Mucosa of stomach (tissue), 1 donor: ENCODE measurements around the gene DNAH2.

Experiments
- H3K27me3 ChIP-seq: one replicate; pipeline ENCODE4 v1.7.0; 2013; ENCODE audit warnings: mild to moderate bottlenecking, low read length; ENCODE audit not compliant: control insufficient read depth, insufficient read depth
- H3K36me3 ChIP-seq: one replicate; pipeline ENCODE4 v1.7.0; 2013; ENCODE audit warnings: low read length; ENCODE audit not compliant: control insufficient read depth, insufficient read depth
- H3K4me1 ChIP-seq: one replicate; pipeline ENCODE4 v1.7.0; 2013; ENCODE audit warnings: mild to moderate bottlenecking, low read length; ENCODE audit not compliant: control insufficient read depth, insufficient read depth
- H3K4me3 ChIP-seq: one replicate; pipeline ENCODE4 v1.7.0; 2013; ENCODE audit warnings: low read length
- H3K9ac ChIP-seq: one replicate; pipeline ENCODE4 v1.7.0; 2013; ENCODE audit warnings: mild to moderate bottlenecking, low read length, moderate library complexity
- H3K9me3 ChIP-seq: one replicate; pipeline ENCODE4 v1.7.0; 2013; ENCODE audit warnings: mild to moderate bottlenecking, low read length, moderate library complexity; ENCODE audit not compliant: control insufficient read depth
- donor health status: Pancreatic carcinoma.

DNAH2 gene

GRCh38 chr17:7706631-7707354 lies 10.8 kb upstream of the DNAH2 start:
- Histone ChIP-seq H3K27me3 (peaks cover 66% of the 10 kb centered on the region), H3K36me3 (no peaks in the 10 kb centered on the region), H3K9me3 (no peaks in the 10 kb centered on the region), H3K4me3 (no peak overlapping the region), H3K9ac (no peak overlapping the region), H3K4me1 (peaks cover 6% of the 10 kb centered on the region)

DNA sequence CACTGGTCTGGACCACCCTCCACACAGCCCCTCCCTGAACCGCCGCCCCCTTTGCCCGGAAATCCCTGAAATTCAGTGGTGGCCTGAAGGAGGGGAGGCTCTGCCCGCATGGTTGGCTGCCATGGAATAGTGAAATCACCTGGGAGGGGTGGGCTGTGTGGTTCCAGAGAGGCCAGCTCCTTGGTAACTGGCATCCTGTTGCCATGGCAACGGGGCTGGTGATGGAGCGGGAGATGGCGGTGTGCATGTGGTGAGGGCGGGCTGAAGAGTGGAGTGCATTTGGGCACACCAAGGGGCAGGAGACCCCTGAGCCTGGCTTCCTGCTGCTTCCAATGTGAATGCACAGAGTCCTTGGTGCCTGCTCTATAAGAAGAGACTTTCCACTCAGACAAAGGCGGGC lies 10.1 kb upstream of the DNAH2 start:
- H3K4me3 ChIP-seq = no peak overlapping the region

DNA sequence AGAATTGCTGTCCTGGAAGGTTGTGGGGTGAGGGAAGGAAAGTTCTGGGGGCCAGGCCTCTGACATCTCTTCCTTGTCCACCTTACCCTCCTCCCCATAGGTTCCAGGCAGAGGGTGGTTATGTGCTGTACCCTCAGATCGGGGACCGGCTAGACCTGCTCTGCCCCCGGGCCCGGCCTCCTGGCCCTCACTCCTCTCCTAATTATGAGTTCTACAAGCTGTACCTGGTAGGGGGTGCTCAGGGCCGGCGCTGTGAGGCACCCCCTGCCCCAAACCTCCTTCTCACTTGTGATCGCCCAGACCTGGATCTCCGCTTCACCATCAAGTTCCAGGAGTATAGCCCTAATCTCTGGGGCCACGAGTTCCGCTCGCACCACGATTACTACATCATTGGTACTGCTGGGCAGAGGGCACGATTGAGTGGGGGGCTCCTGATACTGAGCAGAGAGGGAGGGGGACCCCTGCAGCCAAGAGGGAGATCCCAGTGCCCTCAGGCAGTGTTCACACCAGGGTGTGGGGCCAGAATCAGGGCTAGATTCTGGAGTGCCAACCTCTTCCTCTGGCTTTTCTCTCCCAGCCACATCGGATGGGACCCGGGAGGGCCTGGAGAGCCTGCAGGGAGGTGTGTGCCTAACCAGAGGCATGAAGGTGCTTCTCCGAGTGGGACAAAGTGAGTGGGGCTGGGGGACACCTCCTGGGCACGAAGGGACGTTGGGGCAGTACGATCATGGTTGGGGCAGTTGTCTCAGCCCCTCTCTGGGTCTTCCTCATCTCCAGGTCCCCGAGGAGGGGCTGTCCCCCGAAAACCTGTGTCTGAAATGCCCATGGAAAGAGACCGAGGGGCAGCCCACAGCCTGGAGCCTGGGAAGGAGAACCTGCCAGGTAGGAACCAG lies 9.4 kb upstream of the DNAH2 start:
- Histone ChIP-seq H3K9ac (no peak overlapping the region), H3K4me1 (peaks cover 6% of the 10 kb centered on the region), H3K9me3 (no peaks in the 10 kb centered on the region), H3K27me3 (peaks cover 78% of the 10 kb centered on the region), H3K36me3 (no peaks in the 10 kb centered on the region), H3K4me3 (no peak overlapping the region)

More for the DNA sequence above, 10.1 kb upstream of the DNAH2 start:
- Histone ChIP-seq H3K4me1 (peaks cover 6% of the 10 kb centered on the region), H3K36me3 (no peaks in the 10 kb centered on the region), H3K27me3 (peaks cover 73% of the 10 kb centered on the region), H3K9ac (no peak overlapping the region), H3K9me3 (no peaks in the 10 kb centered on the region)

GRCh38 chr17:7709031-7709430 lies 8.5 kb upstream of the DNAH2 start:
- H3K4me3 ChIP-seq = no peak overlapping the region
- H3K36me3 ChIP-seq = no peaks in the 10 kb centered on the region
- H3K27me3 ChIP-seq = peaks cover 79% of the 10 kb centered on the region
- H3K4me1 ChIP-seq = peaks cover 6% of the 10 kb centered on the region
- no peaks in the 10 kb centered on the region for H3K9me3 ChIP-seq
- no peak overlapping the region for H3K9ac ChIP-seq

- Histone ChIP-seq H3K4me1 (no peaks in the 10 kb centered on the region), H3K27me3 (peaks cover 76% of the 10 kb centered on the region), H3K9me3 (no peaks in the 10 kb centered on the region), H3K4me3 (no peak overlapping the region), H3K36me3 (no peaks in the 10 kb centered on the region), H3K9ac (no peak overlapping the region)
Measured at GRCh38 chr17:7710301-7710700, 7.2 kb upstream of the DNAH2 start.

DNA sequence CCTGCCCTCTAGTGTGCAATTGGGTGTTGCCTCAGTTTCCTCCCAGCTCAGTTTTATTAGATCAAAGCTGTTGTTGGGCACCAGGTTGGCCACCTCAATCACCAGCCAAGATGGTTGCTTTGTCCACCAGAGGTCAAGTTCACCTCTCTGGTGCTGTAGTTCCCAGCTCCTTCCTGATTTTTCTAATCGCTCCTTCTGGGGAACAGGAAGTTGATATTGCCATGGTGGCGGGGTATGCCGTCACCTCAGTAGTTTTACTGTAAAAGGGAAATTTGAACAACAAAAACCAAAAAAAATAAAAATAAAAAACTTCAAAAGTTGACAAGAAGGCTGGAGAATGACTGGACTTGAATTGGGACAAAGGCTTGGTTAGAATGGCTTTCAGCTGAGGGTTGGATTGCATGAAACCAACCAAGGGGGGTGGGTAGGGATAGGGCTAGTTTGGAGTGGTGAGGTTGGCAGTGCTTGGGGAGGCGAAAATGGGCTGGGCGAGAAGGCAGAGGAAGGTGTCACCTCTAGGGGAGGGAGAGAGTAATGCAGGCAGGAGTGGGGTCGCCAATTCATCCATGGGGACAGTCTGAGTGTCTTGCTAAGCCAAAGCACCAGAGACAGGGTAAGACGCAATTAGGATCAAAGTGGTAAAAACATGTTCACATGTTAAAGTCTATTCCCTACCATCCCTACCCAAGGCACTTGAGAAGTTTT lies 6.3 kb upstream of the DNAH2 start:
- Histone ChIP-seq H3K4me3 (no peak overlapping the region), H3K4me1 (peaks cover 4% of the 10 kb centered on the region), H3K9ac (no peak overlapping the region), H3K9me3 (no peaks in the 10 kb centered on the region), H3K27me3 (peaks cover 76% of the 10 kb centered on the region), H3K36me3 (no peaks in the 10 kb centered on the region)

GRCh38 chr17:7712111-7712771 lies 5.3 kb upstream of the DNAH2 start:
- H3K27me3 ChIP-seq = peaks cover 73% of the 10 kb centered on the region

GRCh38 chr17:7713782-7714181 lies 3.8 kb upstream of the DNAH2 start:
- H3K9me3 ChIP-seq = no peaks in the 10 kb centered on the region
- no peaks in the 10 kb centered on the region for H3K36me3 ChIP-seq
- H3K9ac ChIP-seq = no peak overlapping the region
- no peak overlapping the region for H3K4me3 ChIP-seq
- peaks cover 71% of the 10 kb centered on the region for H3K27me3 ChIP-seq
- peaks cover 23% of the 10 kb centered on the region for H3K4me1 ChIP-seq

More at GRCh38 chr17:7712111-7712771, 5.3 kb upstream of the DNAH2 start:
- no peaks in the 10 kb centered on the region for H3K9me3 ChIP-seq
- no peaks in the 10 kb centered on the region for H3K36me3 ChIP-seq
- H3K4me3 ChIP-seq = no peak overlapping the region
- H3K9ac ChIP-seq = no peak overlapping the region
- peaks cover 14% of the 10 kb centered on the region for H3K4me1 ChIP-seq

- Histone ChIP-seq H3K36me3 (no peaks in the 10 kb centered on the region), H3K9me3 (no peaks in the 10 kb centered on the region), H3K4me1 (peaks cover 23% of the 10 kb centered on the region)
Measured at GRCh38 chr17:7714721-7715594, 2.6 kb upstream of the DNAH2 start.

GRCh38 chr17:7715936-7716886 lies 1.3 kb upstream of the DNAH2 start:
- Histone ChIP-seq H3K9ac (peak overlapping the region; percentile 59), H3K27me3 (peaks cover 67% of the 10 kb centered on the region), H3K9me3 (no peaks in the 10 kb centered on the region), H3K4me3 (peak overlapping the region; percentile 18), H3K36me3 (no peaks in the 10 kb centered on the region), H3K4me1 (peaks cover 23% of the 10 kb centered on the region)

More at GRCh38 chr17:7714721-7715594, 2.6 kb upstream of the DNAH2 start:
- Histone ChIP-seq H3K9ac (no peak overlapping the region), H3K27me3 (peaks cover 75% of the 10 kb centered on the region), H3K4me3 (no peak overlapping the region)
